SK-MEL-5 (cell line): ENCODE measurements around the gene CCRL2. TPM values are rescaled to one million over a fixed set of nuclear protein-coding genes. Genes with fewer than 3 reads are reported as not detected.
"Not testable (repeated sequence)": the region's sequence is repeated elsewhere in the genome, so short reads cannot be mapped to it uniquely, and the experiment has no call there.

ENCODE experiments used
- DNase-seq: peaks from one replicate; pipeline ENCODE4 v3.0.0-alpha.2; 2016; ENCODE audit warnings: low read depth, low spot score
- in situ Hi-C: cut with HindIII; loops from 2 replicates; pipeline ENCODE4 v1.10.0; 2016; ENCODE audit warnings: low sequenced_read_pairs, high pct_unique_total_duplicates, low pct_unique_long_range_greater_than_20kb
- total RNA-seq: library from RNA; depleted of rRNA; stranded (reverse); fragments of >200 nt; shearing (Covaris generic); gene quantifications from 2 replicates; pipeline ENCODE4 v1.2.3, GENCODE V29; 2014

CCRL2 gene
- total RNA-seq, 1 experiment from 2014 or later: not detected

GRCh38 chr3:46374755-46375154, 32.3 kb upstream of the CCRL2 start:
- in situ Hi-C loops: no loop called here
- DNase-seq: no peak

DNA sequence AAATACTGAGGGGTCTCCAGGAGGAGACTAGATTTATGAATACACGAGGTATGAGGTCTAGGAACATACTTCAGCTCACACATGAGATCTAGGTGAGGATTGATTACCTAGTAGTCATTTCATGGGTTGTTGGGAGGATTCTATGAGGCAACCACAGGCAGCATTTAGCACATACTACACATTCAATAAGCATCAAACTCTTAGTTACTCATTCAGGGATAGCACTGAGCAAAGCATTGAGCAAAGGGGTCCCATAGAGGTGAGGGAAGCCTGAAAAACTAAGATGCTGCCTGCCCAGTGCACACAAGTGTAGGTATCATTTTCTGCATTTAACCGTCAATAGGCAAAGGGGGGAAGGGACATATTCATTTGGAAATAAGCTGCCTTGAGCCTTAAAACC, 31.8 kb upstream of the CCRL2 start:
- no peak for DNase-seq
- in situ Hi-C loops: no loop called here

GRCh38 chr3:46375814-46376213, 31.2 kb upstream of the CCRL2 start:
- DNase-seq: no peak
- in situ Hi-C loops: no loop called here

- DNase-seq: peak; percentile 82
- in situ Hi-C loops: no loop called here
These were observed 28.6 kb upstream of the CCRL2 start for GRCh38 chr3:46378426-46378942.

DNA sequence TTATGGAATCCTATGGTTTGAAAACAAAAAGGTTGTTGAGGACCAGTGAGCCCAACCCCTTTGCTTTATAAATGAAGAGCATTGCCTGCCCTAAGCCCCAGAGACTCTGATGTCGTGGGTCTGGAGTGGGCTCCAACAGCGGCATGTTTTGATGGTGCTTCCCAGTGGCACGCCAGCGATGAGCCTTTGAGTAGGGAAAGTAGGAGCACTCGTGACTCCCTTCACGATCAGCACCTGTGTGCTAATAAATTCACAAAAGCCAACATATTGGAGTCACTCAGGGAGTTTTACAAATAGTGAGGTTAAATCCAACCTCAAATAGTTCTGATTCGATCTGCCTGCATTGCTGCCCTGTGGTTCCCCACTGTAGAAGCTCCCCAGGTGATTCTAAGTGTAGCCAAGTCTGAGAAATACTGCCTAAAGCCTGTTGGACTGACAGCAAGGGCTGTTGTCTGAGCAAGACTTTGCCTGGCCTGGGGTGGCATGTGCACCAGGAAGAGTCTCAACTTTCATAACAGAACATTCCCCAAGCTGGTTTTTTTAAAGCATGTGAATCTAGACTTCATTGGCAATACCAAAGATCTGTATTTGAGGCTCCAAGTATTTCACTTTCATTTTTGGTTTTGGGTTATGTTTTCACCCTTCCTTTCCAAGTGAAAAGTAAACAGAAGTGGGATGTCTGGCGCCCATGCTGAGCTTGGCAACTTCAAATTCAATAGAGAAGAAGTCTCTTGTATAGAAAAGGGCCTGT, 26.4 kb upstream of the CCRL2 start:
- in situ Hi-C loops: no loop called here
- no peak for DNase-seq

DNA sequence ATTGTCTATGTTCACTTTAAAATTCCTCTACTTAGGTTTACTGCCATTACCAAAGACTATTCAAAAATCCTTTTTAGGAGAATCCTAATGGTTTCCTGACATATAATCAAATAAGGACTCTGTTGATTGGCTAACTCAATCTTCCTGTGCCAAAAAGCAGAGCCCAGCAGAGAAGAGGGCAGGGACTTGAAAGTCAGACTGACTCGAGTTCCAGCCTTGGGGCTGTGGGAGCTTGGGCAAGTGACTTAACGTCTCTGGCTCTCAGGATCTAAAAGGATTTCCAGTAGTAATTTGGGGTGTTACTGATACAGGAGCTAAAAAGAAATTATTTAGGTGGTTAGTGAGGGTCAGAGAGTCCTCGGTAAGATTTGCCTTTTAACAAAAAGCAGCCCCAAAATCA, 25.4 kb upstream of the CCRL2 start:
- in situ Hi-C loops: no loop called here
- DNase-seq: no peak

DNA sequence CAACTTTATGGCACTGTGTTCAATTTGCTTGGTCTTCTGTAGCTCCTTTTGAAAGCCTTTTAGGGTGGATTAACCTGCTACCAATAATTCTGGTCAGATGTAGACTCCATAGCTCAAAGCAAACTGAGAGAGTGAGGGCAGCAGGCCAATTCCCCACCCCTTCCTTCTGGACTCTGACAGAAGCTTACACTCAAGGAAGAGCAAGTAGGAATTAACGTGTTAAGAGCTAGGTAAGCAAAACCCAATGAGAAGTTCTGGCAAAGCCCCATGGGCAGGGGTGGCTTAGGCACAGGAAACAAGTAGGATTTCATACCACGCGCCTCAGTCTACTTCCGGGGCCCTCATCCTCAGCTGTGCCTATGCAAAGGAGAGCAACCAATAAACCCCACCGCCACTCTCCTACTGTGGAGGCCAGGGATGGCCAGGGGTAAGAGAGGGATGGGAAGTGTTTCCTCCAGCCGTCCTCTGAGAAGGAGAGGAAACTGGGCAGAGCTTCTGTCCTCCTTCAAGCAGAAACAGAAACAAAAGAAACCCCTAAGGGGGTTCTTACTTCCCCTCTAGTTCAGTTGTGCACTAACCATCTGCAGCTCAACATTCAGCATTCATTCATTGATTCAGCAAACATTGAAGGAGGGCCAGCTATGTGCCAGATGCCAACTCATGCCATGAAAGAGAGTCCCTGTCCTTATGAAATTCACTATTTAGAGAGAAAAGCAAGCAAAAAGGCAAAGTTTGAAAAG, 23.7 kb upstream of the CCRL2 start:
- in situ Hi-C loops: no loop called here

DNA sequence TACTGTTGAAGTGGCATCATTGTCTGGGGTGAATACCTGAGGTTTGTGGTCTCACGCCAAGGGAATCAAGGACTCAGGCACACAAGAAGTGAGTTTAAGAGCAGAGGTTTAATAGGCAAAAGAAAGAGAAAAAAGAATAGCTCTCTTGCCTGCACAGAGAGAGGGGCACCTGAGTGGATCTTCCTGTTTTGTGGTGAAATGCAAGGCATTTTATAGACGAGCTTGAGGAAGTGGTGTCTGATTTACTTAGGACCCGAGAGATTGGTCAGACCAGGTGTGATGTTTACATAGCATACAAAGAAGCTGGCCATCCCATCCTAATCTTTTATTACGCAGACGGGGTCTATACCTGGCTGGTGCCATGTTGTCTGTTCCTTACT, 23.1 kb upstream of the CCRL2 start:
- in situ Hi-C loops: no loop called here
- DNase-seq: no peak

More for the DNA sequence above, 23.7 kb upstream of the CCRL2 start:
- DNase-seq: no peak

DNA sequence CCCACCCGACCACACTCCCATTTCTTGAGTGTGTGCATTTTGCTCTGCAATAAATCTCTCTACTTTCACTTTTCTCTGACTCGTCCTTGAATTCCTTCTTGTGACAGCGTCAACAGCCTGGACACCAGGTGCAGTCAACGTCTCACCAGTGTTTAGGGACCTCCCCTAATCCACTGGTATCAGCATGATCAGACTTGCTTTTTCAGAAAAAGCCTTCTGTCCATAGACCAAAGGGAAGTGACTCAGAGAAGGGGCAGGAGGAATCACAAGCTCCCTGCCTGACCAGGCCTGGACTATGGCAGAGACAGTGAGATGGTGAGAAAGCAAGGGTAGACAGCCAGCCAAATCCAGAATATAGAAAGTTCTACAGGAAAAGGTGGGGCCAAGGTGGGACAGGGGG, 20.9 kb upstream of the CCRL2 start:
- in situ Hi-C loops: no loop called here
- peak; percentile 47 for DNase-seq

- DNase-seq, in situ Hi-C loops: not testable (repeated sequence)
These were observed 18.2 kb upstream of the CCRL2 start for GRCh38 chr3:46388847-46389246.

DNA sequence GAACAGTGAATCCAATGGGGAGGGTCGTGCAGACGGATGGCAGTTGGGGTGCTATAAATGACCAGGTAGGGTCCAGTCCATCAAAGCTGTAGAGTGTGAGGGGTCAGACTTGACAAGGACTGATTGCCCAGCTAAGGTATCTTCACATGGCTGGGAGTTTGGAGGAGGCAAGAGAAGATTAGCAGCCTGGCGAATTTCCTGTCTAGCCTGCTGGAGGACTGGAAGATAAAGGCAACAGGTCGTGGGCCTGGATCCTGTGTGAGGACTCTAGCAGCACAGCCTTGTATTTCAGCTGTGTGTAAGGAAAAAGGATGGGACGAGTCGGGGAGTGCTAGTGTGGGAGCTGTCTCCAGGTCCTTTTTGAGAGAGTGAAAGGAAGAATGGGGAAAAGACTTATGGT, 17.8 kb upstream of the CCRL2 start:
- no peak for DNase-seq
- in situ Hi-C loops: no loop called here

DNA sequence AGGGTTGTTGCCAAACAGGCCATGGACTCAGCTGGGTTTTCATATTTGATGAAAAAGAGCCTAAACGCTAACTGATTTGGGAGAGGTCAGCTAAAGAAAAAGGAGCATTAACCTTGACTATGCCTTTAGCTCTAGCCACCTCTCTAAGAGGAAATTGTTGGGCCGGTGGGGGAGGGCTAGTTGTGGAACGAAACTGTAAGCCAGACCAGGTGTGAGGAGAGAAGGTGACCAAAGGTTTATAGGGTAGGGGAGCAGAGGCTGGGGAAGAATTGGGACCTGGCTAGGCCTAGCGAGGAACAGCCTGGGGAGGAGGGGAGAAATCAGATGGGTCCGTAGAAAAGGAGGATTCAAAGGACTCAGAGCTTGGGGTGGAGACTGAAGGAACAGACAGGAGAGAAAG, 15.5 kb upstream of the CCRL2 start:
- DNase-seq, in situ Hi-C loops: not testable (repeated sequence)

DNA sequence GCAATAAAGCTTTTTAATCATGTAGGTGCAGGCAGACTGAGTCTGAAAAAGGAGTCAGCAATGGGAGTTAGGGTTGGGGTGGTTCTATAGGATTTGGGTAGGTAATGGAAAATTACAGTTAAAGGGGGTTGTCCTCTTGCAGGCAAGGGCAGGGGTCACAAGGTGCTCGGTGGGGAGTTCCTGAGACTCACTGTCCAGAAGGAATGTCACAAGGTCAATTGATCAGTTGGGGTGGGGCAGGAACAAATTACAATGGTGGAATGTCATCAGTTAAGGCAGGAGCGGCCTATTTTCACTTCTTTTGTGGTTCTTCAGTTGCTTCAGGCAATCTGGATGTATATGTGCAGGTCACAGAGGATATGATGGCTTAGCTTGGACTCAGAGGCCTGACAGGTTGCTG, 14.0 kb upstream of the CCRL2 start:
- in situ Hi-C loops: no loop called here
- DNase-seq: no peak

GRCh38 chr3:46393554-46394434, 13.3 kb upstream of the CCRL2 start:
- in situ Hi-C loops: no loop called here

DNA sequence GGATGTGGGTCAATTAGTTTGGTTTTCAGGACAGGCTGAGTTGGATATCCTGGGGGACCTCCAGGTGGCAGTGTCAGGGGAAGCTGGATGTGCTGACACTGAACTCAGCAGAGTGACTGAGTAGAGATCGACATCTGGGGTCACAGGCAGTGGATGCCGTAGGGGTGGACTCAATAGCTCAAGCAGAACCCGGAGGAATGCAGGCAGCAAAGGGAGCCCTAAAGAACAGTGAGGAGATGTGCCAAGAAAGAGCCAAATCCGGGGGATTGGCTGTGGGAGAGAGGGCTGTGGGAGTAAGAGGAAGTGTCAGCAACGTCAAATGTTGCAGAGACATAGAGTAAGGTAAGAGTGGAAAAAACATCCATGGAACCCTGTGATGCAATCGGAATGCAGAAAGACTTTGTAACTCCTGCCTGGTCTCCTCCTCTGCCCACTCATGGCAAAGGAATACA, 11.8 kb upstream of the CCRL2 start:
- no peak for DNase-seq
- in situ Hi-C loops: no loop called here

More at GRCh38 chr3:46393554-46394434, 13.3 kb upstream of the CCRL2 start:
- no peak for DNase-seq

GRCh38 chr3:46395766-46396530, 11.1 kb upstream of the CCRL2 start:
- in situ Hi-C loops: no loop called here
- no peak for DNase-seq

- no peak for DNase-seq
These were observed 9.9 kb upstream of the CCRL2 start for GRCh38 chr3:46397111-46397510.

More at GRCh38 chr3:46397111-46397510, 9.9 kb upstream of the CCRL2 start:
- in situ Hi-C loops: no loop called here
